PFSK-1 (cell line): Measurements from ENCODE around the gene PIGR.

Source experiments
- POLR2AphosphoS5 ChIP-seq: IDR thresholded peaks from 2 replicates; pipeline ENCODE4 v1.6.1; 2012; ENCODE audit warnings: low read depth, mild to moderate bottlenecking, control low read depth, low read length, moderate library complexity
- TAF1 ChIP-seq: IDR thresholded peaks from 2 replicates; pipeline ENCODE4 v1.6.1; 2012; ENCODE audit warnings: low read length, control low read depth, borderline replicate concordance; ENCODE audit not compliant: insufficient read depth
- TF ChIP-seq, protein P1 (sequence below), 2 experiments: IDR thresholded peaks; 2 replicates each; pipeline versions ENCODE4 v1.6.1 to v1.8.0; 2011 to 2012; ENCODE audit warnings: low read depth in 2 of 2, low read length in 2 of 2, control low read depth in 1 of 2, inconsistent platforms in 1 of 2, mild to moderate bottlenecking in 1 of 2, moderate library complexity in 1 of 2; ENCODE audit not compliant: insufficient read depth in 1 of 2

DNA sequence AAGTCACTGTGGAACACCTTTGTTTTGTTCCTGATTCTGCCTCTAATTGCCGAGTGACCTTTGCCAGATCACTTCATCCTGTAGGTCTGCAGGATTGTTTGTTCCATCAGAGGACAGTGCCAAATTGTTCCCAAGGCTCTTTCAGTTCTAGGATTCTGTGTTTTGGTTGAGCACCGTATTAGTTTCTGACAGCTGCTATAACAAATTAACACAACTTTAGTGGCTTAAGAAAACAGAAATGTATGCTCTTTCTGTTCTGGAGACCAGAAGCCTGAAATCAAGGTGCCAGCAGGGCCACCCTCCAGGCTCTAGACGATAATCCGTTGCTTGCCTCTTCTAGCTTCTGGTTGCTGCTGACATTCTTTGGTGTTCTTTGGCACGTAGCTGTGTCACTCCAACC, 3.4 kb upstream of the PIGR start:
- TF ChIP-seq POLR2AphosphoS5 (no peak), TAF1 (no peak)
- TF ChIP-seq, protein P1, sequence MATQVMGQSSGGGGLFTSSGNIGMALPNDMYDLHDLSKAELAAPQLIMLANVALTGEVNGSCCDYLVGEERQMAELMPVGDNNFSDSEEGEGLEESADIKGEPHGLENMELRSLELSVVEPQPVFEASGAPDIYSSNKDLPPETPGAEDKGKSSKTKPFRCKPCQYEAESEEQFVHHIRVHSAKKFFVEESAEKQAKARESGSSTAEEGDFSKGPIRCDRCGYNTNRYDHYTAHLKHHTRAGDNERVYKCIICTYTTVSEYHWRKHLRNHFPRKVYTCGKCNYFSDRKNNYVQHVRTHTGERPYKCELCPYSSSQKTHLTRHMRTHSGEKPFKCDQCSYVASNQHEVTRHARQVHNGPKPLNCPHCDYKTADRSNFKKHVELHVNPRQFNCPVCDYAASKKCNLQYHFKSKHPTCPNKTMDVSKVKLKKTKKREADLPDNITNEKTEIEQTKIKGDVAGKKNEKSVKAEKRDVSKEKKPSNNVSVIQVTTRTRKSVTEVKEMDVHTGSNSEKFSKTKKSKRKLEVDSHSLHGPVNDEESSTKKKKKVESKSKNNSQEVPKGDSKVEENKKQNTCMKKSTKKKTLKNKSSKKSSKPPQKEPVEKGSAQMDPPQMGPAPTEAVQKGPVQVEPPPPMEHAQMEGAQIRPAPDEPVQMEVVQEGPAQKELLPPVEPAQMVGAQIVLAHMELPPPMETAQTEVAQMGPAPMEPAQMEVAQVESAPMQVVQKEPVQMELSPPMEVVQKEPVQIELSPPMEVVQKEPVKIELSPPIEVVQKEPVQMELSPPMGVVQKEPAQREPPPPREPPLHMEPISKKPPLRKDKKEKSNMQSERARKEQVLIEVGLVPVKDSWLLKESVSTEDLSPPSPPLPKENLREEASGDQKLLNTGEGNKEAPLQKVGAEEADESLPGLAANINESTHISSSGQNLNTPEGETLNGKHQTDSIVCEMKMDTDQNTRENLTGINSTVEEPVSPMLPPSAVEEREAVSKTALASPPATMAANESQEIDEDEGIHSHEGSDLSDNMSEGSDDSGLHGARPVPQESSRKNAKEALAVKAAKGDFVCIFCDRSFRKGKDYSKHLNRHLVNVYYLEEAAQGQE (IDR thresholded peaks at IDR 0.05; ENCODE audit: insufficient read depth in 1 of 2, low read depth in 2 of 2, low read length in 2 of 2) = no peak
